Stimulated activated CD4-positive, alpha-beta T cell treated with anti-CD3 and anti-CD28 coated beads, Interleukin-1b, Interleukin-23, amount 100 ng/mL, for 1 hour (primary cell): ENCODE measurements around the gene RCOR3.

Experiments used
- DNase-seq, 2 donors: peaks; one replicate each; pipeline ENCODE4 v3.0.0-alpha.2; 2020; ENCODE audit warnings: low read depth in 2 of 2

The RCOR3 gene

GRCh38 chr1:211324992-211325775 lies 66.0 kb downstream of the RCOR3 start:
- no peak for DNase-seq

- no peak for DNase-seq
These were observed 67.0 kb downstream of the RCOR3 start for GRCh38 chr1:211326140-211326527.

- DNase-seq: no peak
These were observed 67.6 kb downstream of the RCOR3 start, which contains the start of gene TRAF5 for GRCh38 chr1:211326528-211327345. Gene TRAF5, plus strand, starts transcription at chr1:211326833. Its CDS starts 26,407 bp downstream, at chr1:211353240.

GRCh38 chr1:211327346-211327921 lies 68.3 kb downstream of the RCOR3 start:
- DNase-seq: no peak

GRCh38 chr1:211328084-211328694 lies 69.0 kb downstream of the RCOR3 start:
- DNase-seq: no peak

- DNase-seq: no peak
These were observed 69.8 kb downstream of the RCOR3 start for GRCh38 chr1:211328866-211329475.

GRCh38 chr1:211329764-211330201 lies 70.6 kb downstream of the RCOR3 start:
- no peak for DNase-seq

- DNase-seq: no peak
These were observed 71.2 kb downstream of the RCOR3 start for GRCh38 chr1:211330282-211330936.

GRCh38 chr1:211331011-211331709 lies 72.0 kb downstream of the RCOR3 start:
- DNase-seq: no peak

- no peak for DNase-seq
These were observed 73.0 kb downstream of the RCOR3 start for GRCh38 chr1:211332036-211332616.

- no peak for DNase-seq
These were observed 73.7 kb downstream of the RCOR3 start for GRCh38 chr1:211332830-211333229.

- no peak for DNase-seq
These were observed 74.7 kb downstream of the RCOR3 start for GRCh38 chr1:211333906-211334305.

- no peak for DNase-seq
These were observed 75.8 kb downstream of the RCOR3 start for GRCh38 chr1:211334986-211335385.

- no peak for DNase-seq
These were observed 76.5 kb downstream of the RCOR3 start for GRCh38 chr1:211335522-211336157.

GRCh38 chr1:211336161-211336560 lies 77.0 kb downstream of the RCOR3 start:
- no peak for DNase-seq

- DNase-seq: no peak
These were observed 77.6 kb downstream of the RCOR3 start for GRCh38 chr1:211336775-211337174.

GRCh38 chr1:211337430-211338223 lies 78.5 kb downstream of the RCOR3 start:
- DNase-seq: no peak

- DNase-seq: no peak
These were observed 79.1 kb downstream of the RCOR3 start for GRCh38 chr1:211338224-211338620.

GRCh38 chr1:211339631-211340041 lies 80.5 kb downstream of the RCOR3 start:
- no peak for DNase-seq
